ENCODE measurements around the gene FHIT. TPM values are rescaled to one million over a fixed set of nuclear protein-coding genes. Genes with fewer than 3 reads are reported as not detected.

Gene FHIT
- total and polyA plus RNA-seq, 2 experiments from 2014 or later = 9.7 to 16.2 TPM

GRCh38 chr3:60160111-60160821 is 1091.0 kb downstream of the FHIT start:
- Histone ChIP-seq H3K27ac (no peak overlapping the region), H3K27me3 (no peaks in the 10 kb centered on the region), H3K79me2 (no peaks in the 10 kb centered on the region), H3K4me3 (no peak overlapping the region), H3K4me2 (no peak overlapping the region), H3K9me3 (ENCODE audit: low read depth) (no peaks in the 10 kb centered on the region), H3K36me3 (replicated peaks; ENCODE audit: insufficient read depth, low read depth) (no peaks in the 10 kb centered on the region), H4K20me1 (ENCODE audit: insufficient read depth, poor library complexity, severe bottlenecking) (no peaks in the 10 kb centered on the region), H2AFZ (no peak overlapping the region), H3K4me1 (ENCODE audit: insufficient read depth) (no peaks in the 10 kb centered on the region), H3K9me2 (replicated peaks; ENCODE audit: insufficient read depth) (no peaks in the 10 kb centered on the region)
- TF ChIP-seq CTCF (IDR thresholded peaks at IDR 0.05; ENCODE audit: poor library complexity) = no peak
- TF ChIP-seq EZH2 (IDR thresholded peaks at IDR 0.05; ENCODE audit: borderline replicate concordance) = no peak
- no peak for TF ChIP-seq EZH2phosphoT487 (IDR thresholded peaks at IDR 0.05; ENCODE audit: low read depth, severe bottlenecking, unreplicated experiment)
- WGBS (ENCODE audit: low lambda C conversion rate, missing lambda C conversion rate) = 85% methylated on average over 4 of the region's 4 CpGs
- DNase-seq (ENCODE audit: low spot score) = no peak

GRCh38 chr3:60158035-60158434 is 1093.2 kb downstream of the FHIT start:
- Histone ChIP-seq H3K36me3 (replicated peaks; ENCODE audit: insufficient read depth, low read depth) (no peaks in the 10 kb centered on the region), H3K9me2 (replicated peaks; ENCODE audit: insufficient read depth) (no peaks in the 10 kb centered on the region), H3K79me2 (no peaks in the 10 kb centered on the region), H3K27me3 (no peaks in the 10 kb centered on the region), H3K4me2 (no peak overlapping the region), H4K20me1 (ENCODE audit: insufficient read depth, poor library complexity, severe bottlenecking) (no peaks in the 10 kb centered on the region), H2AFZ (no peak overlapping the region), H3K4me3 (no peak overlapping the region), H3K4me1 (ENCODE audit: insufficient read depth) (no peaks in the 10 kb centered on the region), H3K9me3 (ENCODE audit: low read depth) (no peaks in the 10 kb centered on the region), H3K27ac (no peak overlapping the region)
- TF ChIP-seq EZH2phosphoT487 (IDR thresholded peaks at IDR 0.05; ENCODE audit: low read depth, severe bottlenecking, unreplicated experiment) (no peak), EZH2 (IDR thresholded peaks at IDR 0.05; ENCODE audit: borderline replicate concordance) (no peak), CTCF (IDR thresholded peaks at IDR 0.05; ENCODE audit: poor library complexity) (no peak)
- WGBS (ENCODE audit: low lambda C conversion rate, missing lambda C conversion rate) = 100% methylated on average over 2 of the region's 2 CpGs
- no peak for DNase-seq (ENCODE audit: low spot score)

- Histone ChIP-seq H2AFZ (no peak overlapping the region), H3K4me1 (ENCODE audit: insufficient read depth) (no peaks in the 10 kb centered on the region), H3K9me2 (replicated peaks; ENCODE audit: insufficient read depth) (no peaks in the 10 kb centered on the region), H3K27me3 (no peaks in the 10 kb centered on the region), H3K4me3 (no peak overlapping the region), H3K4me2 (no peak overlapping the region), H3K79me2 (no peaks in the 10 kb centered on the region), H4K20me1 (ENCODE audit: insufficient read depth, poor library complexity, severe bottlenecking) (no peaks in the 10 kb centered on the region), H3K27ac (no peak overlapping the region), H3K36me3 (replicated peaks; ENCODE audit: insufficient read depth, low read depth) (no peaks in the 10 kb centered on the region), H3K9me3 (ENCODE audit: low read depth) (no peaks in the 10 kb centered on the region)
- DNase-seq (ENCODE audit: low spot score) = no peak
- WGBS (ENCODE audit: low lambda C conversion rate, missing lambda C conversion rate) = 88% methylated on average over 4 of the region's 4 CpGs
- TF ChIP-seq EZH2 (IDR thresholded peaks at IDR 0.05; ENCODE audit: borderline replicate concordance) (no peak), EZH2phosphoT487 (IDR thresholded peaks at IDR 0.05; ENCODE audit: low read depth, severe bottlenecking, unreplicated experiment) (no peak), CTCF (IDR thresholded peaks at IDR 0.05; ENCODE audit: poor library complexity) (no peak)
Observed at GRCh38 chr3:60154011-60154410, 1097.2 kb downstream of the FHIT start.

All from hepatocyte (in vitro differentiated cells).